GM13977 (cell line): ENCODE data around the gene STK33.

Source experiments
- DNase-seq: peaks from one replicate; pipeline ENCODE4 v3.0.0; 2012; ENCODE audit warnings: low spot score
- in situ Hi-C: fragments of 300-500 bp; cut with MboI; formaldehyde crosslinking; loops from one replicate; pipeline ENCODE4 v1.12.0; 2022; ENCODE audit warnings: low sequenced_read_pairs, low pct_unique_long_range_greater_than_20kb, mixed read lengths, inconsistent platforms; ENCODE audit not compliant: unreplicated experiment
- TF ChIP-seq, protein P1 (sequence below): IDR thresholded peaks from 2 replicates; pipeline ENCODE4 v1.5.1; 2012; ENCODE audit warnings: mild to moderate bottlenecking, control low read depth; ENCODE audit not compliant: insufficient read depth; ENCODE audit errors: extremely low read depth, missing control alignments

Gene STK33

DNA sequence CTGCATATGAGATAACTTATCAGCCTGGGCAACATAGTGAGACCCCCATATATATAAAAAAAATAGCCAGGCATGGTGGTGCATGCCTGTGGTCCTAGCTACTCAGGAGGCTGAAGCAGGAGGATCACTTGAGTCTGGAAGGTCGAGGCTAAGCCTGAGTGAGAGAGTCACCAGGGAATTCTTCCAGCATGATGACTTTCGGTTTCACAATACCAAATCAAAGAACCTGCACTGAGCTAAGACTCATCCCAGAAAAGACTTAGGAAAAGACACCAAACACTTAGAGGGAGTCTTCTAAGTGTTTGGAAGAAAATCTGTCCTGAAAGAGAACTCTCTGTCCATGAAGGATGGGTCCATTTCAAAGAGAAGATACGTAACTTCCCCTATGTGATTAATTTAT is 12.7 kb downstream of the STK33 start:
- no peak for DNase-seq
- in situ Hi-C loops, result no loop called here
- TF ChIP-seq, protein P1, sequence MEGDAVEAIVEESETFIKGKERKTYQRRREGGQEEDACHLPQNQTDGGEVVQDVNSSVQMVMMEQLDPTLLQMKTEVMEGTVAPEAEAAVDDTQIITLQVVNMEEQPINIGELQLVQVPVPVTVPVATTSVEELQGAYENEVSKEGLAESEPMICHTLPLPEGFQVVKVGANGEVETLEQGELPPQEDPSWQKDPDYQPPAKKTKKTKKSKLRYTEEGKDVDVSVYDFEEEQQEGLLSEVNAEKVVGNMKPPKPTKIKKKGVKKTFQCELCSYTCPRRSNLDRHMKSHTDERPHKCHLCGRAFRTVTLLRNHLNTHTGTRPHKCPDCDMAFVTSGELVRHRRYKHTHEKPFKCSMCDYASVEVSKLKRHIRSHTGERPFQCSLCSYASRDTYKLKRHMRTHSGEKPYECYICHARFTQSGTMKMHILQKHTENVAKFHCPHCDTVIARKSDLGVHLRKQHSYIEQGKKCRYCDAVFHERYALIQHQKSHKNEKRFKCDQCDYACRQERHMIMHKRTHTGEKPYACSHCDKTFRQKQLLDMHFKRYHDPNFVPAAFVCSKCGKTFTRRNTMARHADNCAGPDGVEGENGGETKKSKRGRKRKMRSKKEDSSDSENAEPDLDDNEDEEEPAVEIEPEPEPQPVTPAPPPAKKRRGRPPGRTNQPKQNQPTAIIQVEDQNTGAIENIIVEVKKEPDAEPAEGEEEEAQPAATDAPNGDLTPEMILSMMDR, result no peak

DNA sequence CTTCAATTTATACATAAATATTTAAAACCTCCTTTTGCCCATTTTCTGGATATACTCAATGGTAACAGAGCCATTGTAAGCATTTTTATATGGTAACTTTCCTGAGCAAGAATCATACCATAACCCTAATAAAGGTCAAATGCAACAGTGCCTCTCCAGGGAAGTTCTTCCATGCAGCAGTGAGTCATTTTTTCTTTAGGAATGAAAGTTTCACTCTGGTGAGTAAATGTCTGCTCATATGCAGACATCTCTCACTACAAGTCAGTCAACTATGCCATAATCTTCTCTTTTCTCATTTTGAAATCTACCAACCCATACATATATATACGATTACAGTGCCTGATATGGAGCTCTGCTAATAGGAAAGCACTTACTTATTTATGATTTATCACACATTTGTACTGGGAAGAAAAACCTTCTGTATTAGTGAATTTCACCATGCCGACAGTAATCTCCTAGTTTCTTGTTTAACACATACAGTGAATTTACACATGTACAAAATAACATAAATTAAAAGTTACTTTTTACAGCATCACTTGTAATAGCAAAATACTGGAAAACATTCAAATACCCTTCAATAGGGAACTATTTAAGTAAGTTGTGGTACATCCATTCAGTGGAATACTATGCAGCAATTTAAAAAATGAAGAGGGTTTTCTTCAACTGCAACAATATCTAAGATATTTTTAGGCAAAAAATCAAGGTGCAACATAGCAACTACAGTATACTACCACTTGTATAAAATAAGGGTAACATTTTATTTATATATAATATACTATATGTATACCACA is 16.0 kb downstream of the STK33 start:
- DNase-seq, result no peak
- TF ChIP-seq, protein P1, result no peak
- in situ Hi-C loops, result no loop called here

DNA sequence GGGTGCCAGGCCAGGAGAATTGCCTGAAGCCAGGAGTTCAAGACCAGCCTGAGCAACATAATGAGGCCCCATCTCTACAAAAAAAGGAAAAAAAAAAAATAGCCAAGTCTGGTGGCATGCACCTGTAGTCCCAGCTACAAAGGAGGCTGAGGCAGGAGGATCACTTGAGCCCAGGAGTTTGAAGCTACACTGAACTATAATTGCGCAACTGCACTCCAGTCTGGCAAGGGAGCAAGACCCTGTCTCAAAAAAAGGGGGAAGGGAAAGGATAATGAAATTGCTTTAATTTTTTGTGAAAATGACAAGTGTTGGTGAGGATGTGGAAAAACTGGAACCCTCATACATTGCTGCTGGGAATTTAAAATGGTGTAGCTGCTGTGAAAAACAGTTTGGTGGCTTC is 19.2 kb downstream of the STK33 start:
- in situ Hi-C loops, result loop anchor here (25.0 kb wide), 1 partner anchor 237 kb away; no protein-coding TSS in a partner anchor
- TF ChIP-seq, protein P1, result no peak
- DNase-seq, result no peak

DNA sequence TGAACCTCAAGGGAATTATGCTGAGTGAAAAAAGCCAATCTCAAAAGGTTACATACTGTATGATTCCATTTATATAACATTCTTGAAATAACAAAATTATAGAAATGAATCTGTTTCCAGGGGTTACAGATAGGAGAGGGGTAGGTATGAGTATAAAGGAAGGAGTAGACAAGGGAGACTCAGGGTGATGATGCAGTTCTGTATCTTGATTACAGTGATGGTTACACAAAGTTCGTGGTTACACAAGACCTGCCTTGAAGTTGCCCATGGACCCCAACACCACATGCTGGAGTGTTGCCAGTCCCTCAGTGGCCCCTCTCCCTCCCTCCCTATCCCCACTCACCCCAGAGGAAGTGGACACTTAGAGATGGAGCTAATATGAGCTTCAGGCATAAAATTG is 20.3 kb downstream of the STK33 start:
- in situ Hi-C loops, result loop anchor here (25.0 kb wide), 1 partner anchor 236 kb away; no protein-coding TSS in a partner anchor
- TF ChIP-seq, protein P1, result no peak
- DNase-seq, result no peak

DNA sequence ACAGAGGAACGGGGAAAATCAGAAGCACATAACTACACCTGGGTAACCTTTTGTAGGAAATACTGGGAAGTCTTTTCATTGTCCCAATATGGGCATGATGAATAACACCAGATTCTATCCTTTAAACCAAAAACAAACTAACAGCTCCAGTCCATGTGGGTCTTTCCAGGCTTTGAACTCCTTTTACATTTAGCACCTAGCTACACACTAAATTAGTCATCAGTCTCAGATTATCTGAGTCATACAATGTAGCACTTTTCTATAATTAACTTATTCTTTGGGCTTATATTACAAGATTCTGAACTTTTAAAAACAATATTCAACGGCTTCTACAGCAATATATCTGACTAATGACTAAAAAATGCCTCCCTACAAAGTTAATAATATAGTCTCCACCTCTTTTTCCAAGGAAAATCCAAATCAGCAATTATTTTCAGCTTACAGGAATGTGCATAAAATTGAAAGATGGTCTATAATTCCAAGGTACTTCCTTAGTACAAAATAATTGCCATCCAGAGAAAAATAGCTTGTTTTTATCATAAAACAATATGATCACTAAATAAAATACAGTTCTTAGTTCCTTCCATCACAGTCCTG is 26.3 kb downstream of the STK33 start:
- in situ Hi-C loops, result loop anchor here (10.0 to 25.0 kb wide), 2 partner anchors 230 to 343 kb away; no protein-coding TSS in a partner anchor
- TF ChIP-seq, protein P1, result no peak
- DNase-seq, result peak; percentile 28

DNA sequence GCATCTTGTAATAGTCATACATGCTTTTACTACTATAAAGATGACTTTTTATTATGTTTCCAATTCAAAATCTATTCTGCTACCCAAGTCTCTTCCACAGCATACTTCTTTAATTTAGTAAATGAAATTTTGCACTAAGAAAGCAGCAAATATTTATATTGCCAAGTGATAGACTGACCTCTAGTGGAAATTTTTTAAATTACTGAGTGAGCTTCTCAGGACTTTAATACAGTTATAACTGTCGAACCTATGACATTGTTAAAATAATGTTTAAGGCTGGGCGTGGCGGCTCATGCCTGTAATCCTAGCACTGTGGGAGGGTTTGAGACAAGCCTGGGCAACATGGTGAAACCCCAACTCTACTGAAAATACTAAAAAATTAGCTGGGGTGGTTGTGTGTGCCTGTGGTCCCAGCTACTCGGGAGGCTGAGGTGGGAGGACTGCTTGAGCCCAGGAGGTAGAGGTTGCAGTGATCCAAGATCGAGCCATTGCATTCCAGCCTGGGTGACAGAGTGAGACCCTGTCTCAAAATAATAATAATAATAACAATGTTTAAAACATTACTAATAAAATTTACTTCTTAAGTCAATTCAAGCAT is 27.3 kb downstream of the STK33 start:
- in situ Hi-C loops, result loop anchor here (10.0 to 25.0 kb wide), 2 partner anchors 229 to 342 kb away; no protein-coding TSS in a partner anchor
- DNase-seq, result peak; percentile 25
- TF ChIP-seq, protein P1, result peak; percentile 58
